ENCODE results near the gene SIX3.

DNA sequence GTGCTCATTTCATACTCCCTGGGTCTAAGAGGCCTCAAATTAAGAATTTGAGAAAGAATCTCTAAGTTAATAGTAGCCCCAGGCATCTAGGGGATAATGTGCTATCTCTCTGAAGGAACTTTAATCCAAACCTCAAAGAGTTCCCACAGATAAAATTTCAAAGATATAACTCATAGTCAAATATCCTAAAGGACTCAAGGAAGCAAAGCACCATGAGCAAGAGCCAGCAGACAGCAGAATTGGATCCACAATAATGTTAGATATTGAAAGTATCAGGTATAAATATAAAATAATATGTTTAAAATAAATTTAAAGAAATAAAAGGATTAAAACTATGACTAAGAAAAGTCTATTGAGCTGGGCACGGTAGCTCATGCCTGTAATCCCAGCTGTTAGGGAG lies 31.7 kb upstream of the SIX3 start:
- TF ChIP-seq, protein P1, sequence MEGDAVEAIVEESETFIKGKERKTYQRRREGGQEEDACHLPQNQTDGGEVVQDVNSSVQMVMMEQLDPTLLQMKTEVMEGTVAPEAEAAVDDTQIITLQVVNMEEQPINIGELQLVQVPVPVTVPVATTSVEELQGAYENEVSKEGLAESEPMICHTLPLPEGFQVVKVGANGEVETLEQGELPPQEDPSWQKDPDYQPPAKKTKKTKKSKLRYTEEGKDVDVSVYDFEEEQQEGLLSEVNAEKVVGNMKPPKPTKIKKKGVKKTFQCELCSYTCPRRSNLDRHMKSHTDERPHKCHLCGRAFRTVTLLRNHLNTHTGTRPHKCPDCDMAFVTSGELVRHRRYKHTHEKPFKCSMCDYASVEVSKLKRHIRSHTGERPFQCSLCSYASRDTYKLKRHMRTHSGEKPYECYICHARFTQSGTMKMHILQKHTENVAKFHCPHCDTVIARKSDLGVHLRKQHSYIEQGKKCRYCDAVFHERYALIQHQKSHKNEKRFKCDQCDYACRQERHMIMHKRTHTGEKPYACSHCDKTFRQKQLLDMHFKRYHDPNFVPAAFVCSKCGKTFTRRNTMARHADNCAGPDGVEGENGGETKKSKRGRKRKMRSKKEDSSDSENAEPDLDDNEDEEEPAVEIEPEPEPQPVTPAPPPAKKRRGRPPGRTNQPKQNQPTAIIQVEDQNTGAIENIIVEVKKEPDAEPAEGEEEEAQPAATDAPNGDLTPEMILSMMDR (IDR thresholded peaks at IDR 0.05), result no peak
- TF ChIP-seq POLR2A (IDR thresholded peaks at IDR 0.05), result no peak

Measured in body of pancreas (tissue), 4 donors.